ENCODE measurements around the gene FOSB.

DNA sequence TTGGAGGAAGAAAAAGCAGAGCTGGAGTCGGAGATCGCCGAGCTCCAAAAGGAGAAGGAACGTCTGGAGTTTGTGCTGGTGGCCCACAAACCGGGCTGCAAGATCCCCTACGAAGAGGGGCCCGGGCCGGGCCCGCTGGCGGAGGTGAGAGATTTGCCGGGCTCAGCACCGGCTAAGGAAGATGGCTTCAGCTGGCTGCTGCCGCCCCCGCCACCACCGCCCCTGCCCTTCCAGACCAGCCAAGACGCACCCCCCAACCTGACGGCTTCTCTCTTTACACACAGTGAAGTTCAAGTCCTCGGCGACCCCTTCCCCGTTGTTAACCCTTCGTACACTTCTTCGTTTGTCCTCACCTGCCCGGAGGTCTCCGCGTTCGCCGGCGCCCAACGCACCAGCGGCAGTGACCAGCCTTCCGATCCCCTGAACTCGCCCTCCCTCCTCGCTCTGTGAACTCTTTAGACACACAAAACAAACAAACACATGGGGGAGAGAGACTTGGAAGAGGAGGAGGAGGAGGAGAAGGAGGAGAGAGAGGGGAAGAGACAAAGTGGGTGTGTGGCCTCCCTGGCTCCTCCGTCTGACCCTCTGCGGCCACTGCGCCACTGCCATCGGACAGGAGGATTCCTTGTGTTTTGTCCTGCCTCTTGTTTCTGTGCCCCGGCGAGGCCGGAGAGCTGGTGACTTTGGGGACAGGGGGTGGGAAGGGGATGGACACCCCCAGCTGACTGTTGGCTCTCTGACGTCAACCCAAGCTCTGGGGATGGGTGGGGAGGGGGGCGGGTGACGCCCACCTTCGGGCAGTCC is 5.0 kb downstream of the FOSB start:
- TF ChIP-seq, protein P1, sequence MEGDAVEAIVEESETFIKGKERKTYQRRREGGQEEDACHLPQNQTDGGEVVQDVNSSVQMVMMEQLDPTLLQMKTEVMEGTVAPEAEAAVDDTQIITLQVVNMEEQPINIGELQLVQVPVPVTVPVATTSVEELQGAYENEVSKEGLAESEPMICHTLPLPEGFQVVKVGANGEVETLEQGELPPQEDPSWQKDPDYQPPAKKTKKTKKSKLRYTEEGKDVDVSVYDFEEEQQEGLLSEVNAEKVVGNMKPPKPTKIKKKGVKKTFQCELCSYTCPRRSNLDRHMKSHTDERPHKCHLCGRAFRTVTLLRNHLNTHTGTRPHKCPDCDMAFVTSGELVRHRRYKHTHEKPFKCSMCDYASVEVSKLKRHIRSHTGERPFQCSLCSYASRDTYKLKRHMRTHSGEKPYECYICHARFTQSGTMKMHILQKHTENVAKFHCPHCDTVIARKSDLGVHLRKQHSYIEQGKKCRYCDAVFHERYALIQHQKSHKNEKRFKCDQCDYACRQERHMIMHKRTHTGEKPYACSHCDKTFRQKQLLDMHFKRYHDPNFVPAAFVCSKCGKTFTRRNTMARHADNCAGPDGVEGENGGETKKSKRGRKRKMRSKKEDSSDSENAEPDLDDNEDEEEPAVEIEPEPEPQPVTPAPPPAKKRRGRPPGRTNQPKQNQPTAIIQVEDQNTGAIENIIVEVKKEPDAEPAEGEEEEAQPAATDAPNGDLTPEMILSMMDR (conservative IDR thresholded peaks at IDR 0.05 in 1 of 2, IDR thresholded peaks at IDR 0.05 in 1 of 2; ENCODE audit: low read depth in 1 of 2, low read length in 2 of 2) = no peak
- TF ChIP-seq EZH2 (IDR thresholded peaks at IDR 0.05; ENCODE audit: low read length, missing control alignments) = no peak

Measured in fibroblast of lung (primary cell).